Sigmoid colon (tissue), 7 donors: ENCODE data around the gene RBX1. TPM values are rescaled to one million over a fixed set of nuclear protein-coding genes. Genes with fewer than 3 reads are reported as not detected.

Experiments
- DNase-seq: peaks from one replicate; pipeline ENCODE4 v3.0.0-alpha.2; 2019
- H3K27ac ChIP-seq, 4 donors: fragments of 200-600 bp; sonication (generic); one replicate each; pipeline ENCODE4 v1.5.1; 2016 to 2019; ENCODE audit warnings: mild to moderate bottlenecking in 1 of 4
- H3K27me3 ChIP-seq, 3 donors: fragments of 200-600 bp; sonication (generic); one replicate each; pipeline ENCODE4 v1.5.1; 2019; ENCODE audit warnings: mild to moderate bottlenecking in 1 of 3
- H3K36me3 ChIP-seq, 4 donors: fragments of 200-600 bp; sonication (generic); one replicate each; pipeline ENCODE4 v1.5.1; 2016 to 2019
- H3K4me1 ChIP-seq, 4 donors: fragments of 200-600 bp; sonication (generic); one replicate each; pipeline ENCODE4 v1.5.1; 2017 to 2019
- H3K4me3 ChIP-seq, 4 donors: fragments of 200-600 bp; sonication (generic); one replicate each; pipeline ENCODE4 v1.5.1; 2017 to 2019; ENCODE audit warnings: mild to moderate bottlenecking in 2 of 4, moderate library complexity in 1 of 4
- H3K9me3 ChIP-seq, 4 donors: fragments of 200-600 bp in 3 of 4; sonication (generic) in 3 of 4; one replicate each; pipeline versions ENCODE4 v1.5.1 to v1.6.1; 2013 to 2019
- CTCF ChIP-seq, 4 experiments: fragments of 450-650 bp in 3 of 4; fragments of 200-600 bp in 1 of 4; IDR thresholded peaks; one replicate each; pipeline ENCODE4 v1.5.1; 2016 to 2019; ENCODE audit warnings: antibody characterized with exemption in 4 of 4, mild to moderate bottlenecking in 3 of 4, moderate library complexity in 2 of 4
- EP300 ChIP-seq, 4 donors: sonication (generic); formaldehyde crosslinking; IDR thresholded peaks; one replicate each; pipeline ENCODE4 v1.6.1; 2017; ENCODE audit warnings: antibody characterized with exemption in 4 of 4
- POLR2A ChIP-seq, 2 donors: fragments of 450-650 bp; IDR thresholded peaks; one replicate each; pipeline ENCODE4 v1.6.1; 2016; ENCODE audit warnings: antibody characterized with exemption in 2 of 2, mild to moderate bottlenecking in 2 of 2, moderate library complexity in 2 of 2
- POLR2AphosphoS5 ChIP-seq, 4 donors: sonication (generic); formaldehyde crosslinking; IDR thresholded peaks; one replicate each; pipeline ENCODE4 v1.6.1; 2017; ENCODE audit warnings: antibody characterized with exemption in 4 of 4
- WGBS, 2 donors: extraction: QIAGEN DNeasy Blood & Tissue Kit; methylation state at CpG; one replicate each; pipeline ENCODE4 v1.1.7; 2013; 5-methylcytosine and 5-hydroxymethylcytosine counted together
- intact Hi-C: fragments of 100-400 bp; cut with DNase I; formaldehyde crosslinking; loops from one replicate; pipeline ENCODE4 v1.15.1; 2023
- polyA plus RNA-seq, 3 donors: library from polyadenylated mRNA; stranded (reverse); fragments of 200-250 nt; gene quantifications; one replicate each; pipeline ENCODE4 v1.2.3, GENCODE V29; 2013
- total RNA-seq, 4 donors: library from RNA; depleted of rRNA; stranded (reverse); fragments of >200 nt; gene quantifications; one replicate each; pipeline ENCODE4 v1.1.0, GENCODE V29; 2016
- donor health status: healthy with polysubstance abuse.
- donor health status: Bipolar disorder and iron deficiency.
- donor health status: healthy.

Gene RBX1
- total and polyA plus RNA-seq, 7 donors: 32.4 to 78.7 (median 54.7) TPM

DNA sequence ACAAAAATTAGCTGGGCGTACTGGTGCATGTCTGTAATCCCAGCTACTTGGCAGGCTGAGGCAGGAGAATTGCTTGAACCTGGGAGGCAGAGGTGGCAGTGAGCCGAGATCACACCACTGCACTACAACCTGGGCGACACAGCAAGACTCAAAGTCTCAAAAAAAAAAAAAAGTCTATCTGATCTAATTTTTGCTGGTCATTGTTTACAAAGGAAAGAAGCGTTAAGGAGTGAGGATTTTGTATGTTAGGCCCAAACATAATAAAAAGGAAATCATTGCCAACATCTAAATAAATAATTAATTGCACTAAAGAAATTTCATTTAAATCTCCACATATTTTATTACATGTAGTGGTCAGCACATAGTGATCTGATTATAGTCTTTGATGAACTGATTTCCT is 2.9 kb downstream of the RBX1 start:
- no peak overlapping the region for H3K4me3 ChIP-seq
- H3K27me3 ChIP-seq: no peaks in the 10 kb centered on the region
- 90% methylated on average over 4 of the region's 4 CpGs for WGBS, 2 donors
- intact Hi-C loops: no loop called here
- peaks cover 0 to 38% (median 23%) of the 10 kb centered on the region in 4 donors for H3K4me1 ChIP-seq
- no peak for DNase-seq
- H3K36me3 ChIP-seq: peaks cover 0 to 46% (median 18%) of the 10 kb centered on the region in 4 donors
- H3K27ac ChIP-seq: no peak overlapping the region
- no peaks in the 10 kb centered on the region for H3K9me3 ChIP-seq
- TF ChIP-seq EP300 (IDR thresholded peaks at IDR 0.05) (no peak), CTCF (IDR thresholded peaks at IDR 0.05) (no peak), POLR2AphosphoS5 (IDR thresholded peaks at IDR 0.05) (no peak), POLR2A (IDR thresholded peaks at IDR 0.05) (no peak)

GRCh38 chr22:40955571-40955970 is 4.4 kb downstream of the RBX1 start:
- Histone ChIP-seq H3K27ac (no peak overlapping the region), H3K4me3 (no peak overlapping the region), H3K4me1 (peaks cover 0 to 30% (median 19%) of the 10 kb centered on the region in 4 donors), H3K36me3 (peaks cover 0 to 56% (median 19%) of the 10 kb centered on the region in 4 donors), H3K27me3 (no peaks in the 10 kb centered on the region), H3K9me3 (no peaks in the 10 kb centered on the region)
- intact Hi-C loops: no loop called here
- TF ChIP-seq CTCF (IDR thresholded peaks at IDR 0.05): no peak
- TF ChIP-seq EP300 (IDR thresholded peaks at IDR 0.05): no peak
- no peak for TF ChIP-seq POLR2AphosphoS5 (IDR thresholded peaks at IDR 0.05)
- no peak for TF ChIP-seq POLR2A (IDR thresholded peaks at IDR 0.05)
- no peak for DNase-seq
- 90 to 91% methylated on average over 3 of the region's 3 CpGs for WGBS, 2 donors

DNA sequence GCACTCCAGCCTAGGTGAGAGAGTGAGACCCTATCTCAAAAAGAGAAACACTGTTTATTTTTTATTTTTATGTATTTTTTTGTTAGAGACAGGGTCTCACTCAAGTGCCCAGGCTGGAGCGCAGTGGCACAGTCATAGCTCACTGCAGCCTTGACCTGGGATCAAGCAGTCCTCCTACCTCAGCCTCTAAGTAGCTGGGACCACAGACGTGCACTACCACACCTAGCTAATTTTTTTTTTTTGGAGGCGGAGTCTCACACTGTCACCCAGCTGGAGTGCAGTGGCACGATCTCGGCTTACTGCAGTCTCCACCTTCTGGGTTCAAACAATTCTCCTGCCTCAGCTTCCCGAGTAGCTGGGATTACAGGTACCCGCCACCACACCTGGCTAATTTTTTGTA is 6.4 kb downstream of the RBX1 start:
- H3K27me3 ChIP-seq: no peaks in the 10 kb centered on the region
- no peak for DNase-seq
- no peaks in the 10 kb centered on the region for H3K9me3 ChIP-seq
- H3K36me3 ChIP-seq: peaks cover 0 to 71% (median 19%) of the 10 kb centered on the region in 4 donors
- H3K27ac ChIP-seq: no peak overlapping the region
- TF ChIP-seq CTCF (IDR thresholded peaks at IDR 0.05): no peak
- TF ChIP-seq EP300 (IDR thresholded peaks at IDR 0.05): no peak
- TF ChIP-seq POLR2AphosphoS5 (IDR thresholded peaks at IDR 0.05): no peak
- TF ChIP-seq POLR2A (IDR thresholded peaks at IDR 0.05): no peak
- 71 to 90% methylated on average over 7 of the region's 7 CpGs for WGBS, 2 donors
- peaks cover 0 to 23% (median 12%) of the 10 kb centered on the region in 4 donors for H3K4me1 ChIP-seq
- H3K4me3 ChIP-seq: no peak overlapping the region
- intact Hi-C loops: no loop called here

DNA sequence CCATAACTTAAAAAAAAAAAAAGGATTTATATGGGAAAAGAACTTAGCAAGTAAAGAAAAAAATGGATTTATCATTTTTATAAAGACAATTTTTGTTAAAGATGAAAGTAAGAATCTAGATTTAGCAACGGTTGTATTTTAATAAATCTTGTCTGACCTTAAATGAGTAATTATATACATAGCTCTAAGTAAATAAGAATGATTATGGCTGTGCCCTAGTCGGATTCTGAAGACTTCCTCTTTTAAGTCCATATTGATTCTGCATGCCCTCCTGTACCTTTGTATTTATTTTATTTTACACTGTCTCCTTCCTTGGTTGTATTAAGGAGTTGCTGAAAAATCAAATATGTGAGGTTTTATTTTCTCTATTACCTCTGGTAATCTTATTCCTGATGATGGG is 7.1 kb downstream of the RBX1 start:
- Histone ChIP-seq H3K36me3 (peaks cover 0 to 71% (median 19%) of the 10 kb centered on the region in 4 donors), H3K4me3 (no peak overlapping the region), H3K4me1 (peaks cover 0 to 16% (median 5%) of the 10 kb centered on the region in 4 donors), H3K9me3 (no peaks in the 10 kb centered on the region), H3K27me3 (no peaks in the 10 kb centered on the region), H3K27ac (no peak overlapping the region)
- no peak for DNase-seq
- TF ChIP-seq CTCF (IDR thresholded peaks at IDR 0.05) (no peak), EP300 (IDR thresholded peaks at IDR 0.05) (no peak), POLR2A (IDR thresholded peaks at IDR 0.05) (no peak), POLR2AphosphoS5 (IDR thresholded peaks at IDR 0.05) (no peak)
- 14 to 63% methylated on average over 2 of the region's 2 CpGs for WGBS, 2 donors
- intact Hi-C loops: no loop called here

DNA sequence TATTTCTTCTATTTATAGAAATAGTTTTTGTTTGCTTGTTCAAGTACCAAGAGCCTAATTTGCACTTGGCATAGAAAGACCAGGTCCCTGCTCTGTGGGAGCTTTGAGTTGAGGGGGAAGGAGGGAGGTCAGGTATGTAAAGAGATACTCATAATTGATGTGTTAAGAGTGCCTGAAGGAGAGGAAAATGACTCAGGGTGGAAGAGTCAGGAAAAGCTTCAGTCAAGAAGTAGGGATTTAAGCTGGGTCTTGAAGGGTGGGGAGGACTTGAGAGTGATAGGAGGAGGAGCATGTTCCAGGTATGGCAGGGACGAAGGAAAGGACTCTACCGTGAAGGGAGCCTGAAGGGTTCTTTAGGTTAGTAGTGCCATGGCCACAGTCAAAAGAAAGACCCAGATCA is 9.0 kb downstream of the RBX1 start:
- WGBS, 2 donors: 89 to 91% methylated on average over 2 of the region's 2 CpGs
- peaks cover 0 to 6% (median 0%) of the 10 kb centered on the region in 4 donors for H3K4me1 ChIP-seq
- no peaks in the 10 kb centered on the region for H3K9me3 ChIP-seq
- H3K27ac ChIP-seq: no peak overlapping the region
- no peak for DNase-seq
- TF ChIP-seq POLR2AphosphoS5 (IDR thresholded peaks at IDR 0.05): no peak
- TF ChIP-seq CTCF (IDR thresholded peaks at IDR 0.05): no peak
- no peak for TF ChIP-seq EP300 (IDR thresholded peaks at IDR 0.05)
- no peak for TF ChIP-seq POLR2A (IDR thresholded peaks at IDR 0.05)
- H3K36me3 ChIP-seq: peaks cover 4 to 69% (median 22%) of the 10 kb centered on the region in 4 donors
- no peak overlapping the region for H3K4me3 ChIP-seq
- intact Hi-C loops: no loop called here
- no peaks in the 10 kb centered on the region for H3K27me3 ChIP-seq
